AG09309 (cell line): ENCODE data around the gene RPS27L.

Experiments
- DNase-seq: peaks from one replicate; pipeline ENCODE4 v3.0.0-alpha.2; 2010; ENCODE audit warnings: low read depth
- H3K4me3 ChIP-seq: 2 replicates; pipeline ENCODE4 v1.5.1; 2011; ENCODE audit warnings: mild to moderate bottlenecking, low read depth, low read length, moderate library complexity; ENCODE audit not compliant: control insufficient read depth
- CTCF ChIP-seq: IDR thresholded peaks from 2 replicates; pipeline ENCODE4 v1.5.1; 2011; ENCODE audit warnings: mild to moderate bottlenecking, low read depth, low read length, inconsistent platforms; ENCODE audit not compliant: insufficient read depth, control insufficient read depth; ENCODE audit errors: missing control alignments

RPS27L gene

GRCh38 chr15:63176302-63176701 lies 19.0 kb upstream of the RPS27L start:
- TF ChIP-seq CTCF: no peak
- no peak overlapping the region for H3K4me3 ChIP-seq
- no peak for DNase-seq

GRCh38 chr15:63172851-63173451 lies 15.7 kb upstream of the RPS27L start:
- H3K4me3 ChIP-seq: no peak overlapping the region
- DNase-seq: no peak
- no peak for TF ChIP-seq CTCF

- DNase-seq: no peak
- H3K4me3 ChIP-seq: no peak overlapping the region
- no peak for TF ChIP-seq CTCF
Measured at GRCh38 chr15:63172376-63172775, 15.1 kb upstream of the RPS27L start.

- DNase-seq: no peak
- H3K4me3 ChIP-seq: no peak overlapping the region
- no peak for TF ChIP-seq CTCF
Measured at GRCh38 chr15:63169788-63170187, 12.5 kb upstream of the RPS27L start.

- no peak for DNase-seq
- no peak for TF ChIP-seq CTCF
- H3K4me3 ChIP-seq: no peak overlapping the region
Measured at GRCh38 chr15:63166219-63166618, 8.9 kb upstream of the RPS27L start.

- no peak for TF ChIP-seq CTCF
- no peak for DNase-seq
- no peak overlapping the region for H3K4me3 ChIP-seq
Measured at GRCh38 chr15:63165166-63165859, 8.0 kb upstream of the RPS27L start.
